H9 (cell line): Measurements from ENCODE around the gene HMCN1. TPM values are rescaled to one million over a fixed set of nuclear protein-coding genes. Genes with fewer than 3 reads are reported as not detected.

Experiments used
- DNase-seq: peaks from one replicate; pipeline ENCODE4 v3.0.0-alpha.2; 2017
- H2AFZ ChIP-seq: one replicate; pipeline ENCODE4 v1.6.1; 2013; ENCODE audit warnings: mild to moderate bottlenecking, low read length, control low read depth, moderate library complexity
- H2AK5ac ChIP-seq: 2 replicates; pipeline ENCODE4 v1.6.1; 2013; ENCODE audit warnings: low read length, control low read depth, mixed read lengths; ENCODE audit not compliant: insufficient read length
- H2BK120ac ChIP-seq: one replicate; pipeline ENCODE4 v1.6.1; 2013; ENCODE audit warnings: low read depth, mild to moderate bottlenecking, low read length, control low read depth, inconsistent platforms; ENCODE audit not compliant: poor library complexity, severe bottlenecking
- H2BK12ac ChIP-seq: 2 replicates; pipeline ENCODE4 v1.6.1; 2013; ENCODE audit warnings: low read length, control low read depth, mixed read lengths, low read depth; ENCODE audit not compliant: insufficient read length
- H2BK15ac ChIP-seq: 2 replicates; pipeline ENCODE4 v1.6.1; 2013; ENCODE audit warnings: low read depth, low read length, control low read depth
- H2BK20ac ChIP-seq: one replicate; pipeline ENCODE4 v1.6.1; 2013; ENCODE audit warnings: low read depth, mild to moderate bottlenecking, low read length, control low read depth, inconsistent platforms; ENCODE audit not compliant: poor library complexity, severe bottlenecking
- H2BK5ac ChIP-seq: 2 replicates; pipeline ENCODE4 v1.6.1; 2013; ENCODE audit warnings: low read length, control low read depth, mixed read lengths; ENCODE audit not compliant: insufficient read length
- H3K14ac ChIP-seq: 2 replicates; pipeline ENCODE4 v1.6.1; 2013; ENCODE audit warnings: low read length, control low read depth; ENCODE audit not compliant: insufficient read depth
- H3K18ac ChIP-seq: 2 replicates; pipeline ENCODE4 v1.6.1; 2013; ENCODE audit warnings: low read depth, mild to moderate bottlenecking, mixed read lengths, low read length, control low read depth; ENCODE audit not compliant: insufficient read length
- H3K23ac ChIP-seq: 2 replicates; pipeline ENCODE4 v1.6.1; 2013; ENCODE audit warnings: low read length, control low read depth, mixed read lengths, low read depth; ENCODE audit not compliant: insufficient read length
- H3K23me2 ChIP-seq: 2 replicates; pipeline ENCODE4 v1.6.1; 2013; ENCODE audit warnings: low read depth, mild to moderate bottlenecking, mixed read lengths, low read length, control low read depth; ENCODE audit not compliant: insufficient read length, poor library complexity, severe bottlenecking
- H3K27ac ChIP-seq: 2 replicates; pipeline ENCODE4 v1.5.1; 2013; ENCODE audit warnings: low read length, control low read depth, mixed read lengths, low read depth; ENCODE audit not compliant: insufficient read length
- H3K27me3 ChIP-seq: 2 replicates; pipeline ENCODE4 v1.6.1; 2013; ENCODE audit warnings: low read length, control low read depth, inconsistent platforms; ENCODE audit not compliant: insufficient read depth
- H3K4ac ChIP-seq: 2 replicates; pipeline ENCODE4 v1.6.1; 2013; ENCODE audit warnings: low read depth, mild to moderate bottlenecking, control low read depth, inconsistent platforms, low read length, moderate library complexity
- H3K4me1 ChIP-seq: 2 replicates; pipeline ENCODE4 v1.6.1; 2013; ENCODE audit warnings: low read length, control low read depth, inconsistent platforms; ENCODE audit not compliant: insufficient read depth
- H3K4me2 ChIP-seq: 2 replicates; pipeline ENCODE4 v1.6.1; 2013; ENCODE audit warnings: low read length, control low read depth, mixed read lengths; ENCODE audit not compliant: insufficient read length, insufficient read depth
- H3K56ac ChIP-seq: 2 replicates; pipeline ENCODE4 v1.6.1; 2013; ENCODE audit warnings: low read depth, mild to moderate bottlenecking, mixed read lengths, low read length, control low read depth; ENCODE audit not compliant: insufficient read length
- H3K79me1 ChIP-seq: 2 replicates; pipeline ENCODE4 v1.6.1; 2013; ENCODE audit warnings: low read depth, mild to moderate bottlenecking, moderate library complexity, low read length, control low read depth, inconsistent platforms; ENCODE audit not compliant: insufficient read depth, poor library complexity, severe bottlenecking
- H3K79me2 ChIP-seq: 2 replicates; pipeline ENCODE4 v1.6.1; 2013; ENCODE audit warnings: low read length, control low read depth, inconsistent platforms; ENCODE audit not compliant: insufficient read depth
- H3K9ac ChIP-seq: 2 replicates; pipeline ENCODE4 v1.6.1; 2013; ENCODE audit warnings: low read length, control low read depth, mixed read lengths; ENCODE audit not compliant: insufficient read length; ENCODE audit errors: extremely low read depth
- H3K9me3 ChIP-seq: one replicate; pipeline ENCODE4 v1.6.1; 2013; ENCODE audit warnings: low read depth, low read length, inconsistent platforms; ENCODE audit not compliant: control insufficient read depth
- H3T11ph ChIP-seq: one replicate; pipeline ENCODE4 v1.6.1; 2013; ENCODE audit warnings: mild to moderate bottlenecking, low read length, control low read depth, inconsistent platforms
- H4K20me1 ChIP-seq: one replicate; pipeline ENCODE4 v1.6.1; 2013; ENCODE audit not compliant: control insufficient read depth, insufficient read length, insufficient read depth
- H4K5ac ChIP-seq: 2 replicates; pipeline ENCODE4 v1.6.1; 2013; ENCODE audit warnings: low read depth, mild to moderate bottlenecking, mixed read lengths, low read length, control low read depth; ENCODE audit not compliant: insufficient read length
- H4K8ac ChIP-seq: replicated peaks from 2 replicates; pipeline ENCODE4 v1.6.1; 2013; ENCODE audit warnings: low read length, control low read depth, mixed read lengths, low read depth; ENCODE audit not compliant: insufficient read length
- H4K91ac ChIP-seq: 2 replicates; pipeline ENCODE4 v1.6.1; 2013; ENCODE audit warnings: low read depth, mild to moderate bottlenecking, moderate library complexity, mixed read lengths, low read length, control low read depth; ENCODE audit not compliant: insufficient read length
- H3K27ac Mint-ChIP-seq, 3 experiments: 2 replicates in 2 of 3; 3 replicates in 1 of 3; pipeline ENCODE4 v1.8.0; 2020 to 2021; ENCODE audit warnings: mixed read lengths in 3 of 3, mild to moderate bottlenecking in 1 of 3, moderate library complexity in 1 of 3
- H3K27me3 Mint-ChIP-seq: 2 replicates; pipeline ENCODE4 v1.8.0; 2021; ENCODE audit warnings: low read depth, mild to moderate bottlenecking, moderate library complexity, mixed read lengths
- H3K36me3 Mint-ChIP-seq, 3 experiments: 2 replicates in 2 of 3; 3 replicates in 1 of 3; pipeline ENCODE4 v1.8.0; 2020 to 2021; ENCODE audit warnings: low read depth in 3 of 3, mixed read lengths in 3 of 3; ENCODE audit not compliant: insufficient read depth in 1 of 3
- H3K4me1 Mint-ChIP-seq, 2 experiments: 2 replicates each; pipeline ENCODE4 v1.8.0; 2020; ENCODE audit warnings: mixed read lengths in 2 of 2
- H3K4me3 Mint-ChIP-seq, 2 experiments: 2 replicates in 1 of 2; 3 replicates in 1 of 2; pipeline ENCODE4 v1.8.0; 2020 to 2021; ENCODE audit warnings: mild to moderate bottlenecking in 2 of 2, mixed read lengths in 2 of 2, moderate library complexity in 1 of 2
- H3K9me3 Mint-ChIP-seq, 2 experiments: 2 replicates in 1 of 2; 3 replicates in 1 of 2; pipeline ENCODE4 v1.8.0; 2020; ENCODE audit warnings: mild to moderate bottlenecking in 2 of 2, mixed read lengths in 2 of 2, moderate library complexity in 1 of 2
- CTCF ChIP-seq: fragments of 200-600 bp; sonication (generic); conservative IDR thresholded peaks from 3 replicates; pipeline ENCODE4 v1.8.0; 2021; ENCODE audit warnings: antibody characterized with exemption, mild to moderate bottlenecking
- WGBS: extraction: QIAGEN DNeasy Blood & Tissue Kit; methylation state at CpG from one replicate; pipeline ENCODE4 v1.1.7; 2013; ENCODE audit warnings: missing lambda C conversion rate, low lambda C conversion rate, mixed read lengths; ENCODE audit not compliant: insufficient read length; ENCODE audit errors: extremely low coverage; 5-methylcytosine and 5-hydroxymethylcytosine counted together
- total RNA-seq: library from RNA; stranded (reverse); gene quantifications from 2 replicates; pipeline ENCODE4 v1.2.1, GENCODE V29; 2021

The HMCN1 gene
- total RNA-seq, 1 experiment from 2014 or later: 3.3 TPM

- no peaks in the 10 kb centered on the region for H3K27me3 Mint-ChIP-seq
- Histone ChIP-seq H3K14ac (no peak overlapping the region), H2BK15ac (no peak overlapping the region), H3T11ph (no peak overlapping the region), H3K4me2 (no peak overlapping the region), H3K23ac (no peak overlapping the region), H3K9ac (no peak overlapping the region), H2BK12ac (no peak overlapping the region), H3K27me3 (no peaks in the 10 kb centered on the region), H3K9me3 (no peaks in the 10 kb centered on the region), H4K91ac (no peak overlapping the region), H4K8ac (no peak overlapping the region), H2BK5ac (no peak overlapping the region), H3K23me2 (no peaks in the 10 kb centered on the region), H3K4ac (no peak overlapping the region), H3K4me1 (no peaks in the 10 kb centered on the region), H2BK20ac (no peak overlapping the region), H3K18ac (no peak overlapping the region), H4K20me1 (no peaks in the 10 kb centered on the region), H2BK120ac (no peak overlapping the region), H2AFZ (no peak overlapping the region), H3K27ac (no peak overlapping the region), H3K56ac (no peak overlapping the region), H2AK5ac (no peak overlapping the region), H3K79me1 (no peaks in the 10 kb centered on the region), H3K79me2 (no peaks in the 10 kb centered on the region), H4K5ac (no peak overlapping the region)
- peaks cover 0 to 4% (median 4%) of the 10 kb centered on the region in 3 experiments; a peak in 3 of 7 replicates for H3K36me3 Mint-ChIP-seq
- H3K4me1 Mint-ChIP-seq: peaks cover 5 to 8% of the 10 kb centered on the region in 2 experiments; a peak in 3 of 4 replicates
- peaks cover 2% of the 10 kb centered on the region in 2 experiments; a peak in 1 of 5 replicates for H3K9me3 Mint-ChIP-seq
- no peak overlapping the region for H3K4me3 Mint-ChIP-seq
- no peak overlapping the region for H3K27ac Mint-ChIP-seq
- no peak for TF ChIP-seq CTCF
- no CpG with 5 or more reads among the region's 1 CpG for WGBS
- no peak for DNase-seq
Measured at GRCh38 chr1:186142159-186142558, 408.0 kb downstream of the HMCN1 start.
